ENCODE results near the gene ZMIZ2. TPM values are rescaled to one million over a fixed set of nuclear protein-coding genes. Genes with fewer than 3 reads are reported as not detected.

The ZMIZ2 gene
- total and polyA plus RNA-seq, 2 donors (not counting 1 experiment from before 2014, with no cell fraction given), result 3.9 to 9.1 TPM

DNA sequence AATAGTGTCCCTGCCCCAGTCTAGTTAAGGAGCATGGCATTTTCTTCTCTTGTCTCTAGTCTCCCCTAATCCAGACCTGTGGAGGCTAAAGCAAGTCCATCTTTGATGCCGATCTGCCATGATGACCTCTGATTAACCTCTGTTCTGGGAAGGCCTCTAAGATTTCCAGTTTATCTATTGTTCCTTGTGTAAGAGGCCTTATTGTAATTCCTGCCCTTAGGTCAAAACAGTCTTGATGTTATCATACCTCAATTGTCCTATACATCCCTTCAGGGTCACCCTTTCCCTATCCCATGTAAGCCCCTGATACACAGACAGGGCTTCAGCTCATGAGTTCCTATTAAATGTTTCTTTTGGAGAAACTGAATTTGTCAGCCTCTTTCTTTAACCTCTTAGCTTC is 4.9 kb upstream of the ZMIZ2 start:
- Histone ChIP-seq H3K27me3 (ENCODE audit: control insufficient read depth, insufficient read depth, low read length) (no peaks in the 10 kb centered on the region), H3K27ac (ENCODE audit: insufficient read depth, low read length) (no peak overlapping the region), H3K9me3 (ENCODE audit: control insufficient read depth, insufficient read depth, low read depth, low read length) (no peaks in the 10 kb centered on the region), H3K4me1 (ENCODE audit: control insufficient read depth, extremely low read depth, insufficient read depth, low read length) (no peaks in the 10 kb centered on the region), H4K20me1 (ENCODE audit: control insufficient read depth, extremely low read depth, insufficient read depth, low read length) (no peaks in the 10 kb centered on the region), H3K79me2 (ENCODE audit: control insufficient read depth, insufficient read depth, low read length) (no peaks in the 10 kb centered on the region), H3K4me2 (ENCODE audit: extremely low read depth, insufficient read depth, low read length) (no peak overlapping the region), H3K4me3 (replicated peaks in 1 of 4; ENCODE audit: control extremely low read depth in 1 of 4, insufficient read depth in 1 of 4, low read depth in 3 of 4, low read length in 4 of 4) (no peak overlapping the region), H3K36me3 (ENCODE audit: control insufficient read depth, insufficient read depth, low read length) (no peaks in the 10 kb centered on the region), H3K9ac (ENCODE audit: insufficient read depth, low read length) (no peak overlapping the region), H2AFZ (ENCODE audit: low read length) (no peak overlapping the region)
- no peak for DNase-seq (ENCODE audit: low read depth in 2 of 2)
- TF ChIP-seq EZH2 (IDR thresholded peaks at IDR 0.05; ENCODE audit: low read length, missing control alignments), result no peak
- no peak for TF ChIP-seq CTCF (conservative IDR thresholded peaks at IDR 0.05 in 1 of 2, IDR thresholded peaks at IDR 0.05 in 1 of 2; ENCODE audit: low read depth in 1 of 2, low read length in 2 of 2)

DNA sequence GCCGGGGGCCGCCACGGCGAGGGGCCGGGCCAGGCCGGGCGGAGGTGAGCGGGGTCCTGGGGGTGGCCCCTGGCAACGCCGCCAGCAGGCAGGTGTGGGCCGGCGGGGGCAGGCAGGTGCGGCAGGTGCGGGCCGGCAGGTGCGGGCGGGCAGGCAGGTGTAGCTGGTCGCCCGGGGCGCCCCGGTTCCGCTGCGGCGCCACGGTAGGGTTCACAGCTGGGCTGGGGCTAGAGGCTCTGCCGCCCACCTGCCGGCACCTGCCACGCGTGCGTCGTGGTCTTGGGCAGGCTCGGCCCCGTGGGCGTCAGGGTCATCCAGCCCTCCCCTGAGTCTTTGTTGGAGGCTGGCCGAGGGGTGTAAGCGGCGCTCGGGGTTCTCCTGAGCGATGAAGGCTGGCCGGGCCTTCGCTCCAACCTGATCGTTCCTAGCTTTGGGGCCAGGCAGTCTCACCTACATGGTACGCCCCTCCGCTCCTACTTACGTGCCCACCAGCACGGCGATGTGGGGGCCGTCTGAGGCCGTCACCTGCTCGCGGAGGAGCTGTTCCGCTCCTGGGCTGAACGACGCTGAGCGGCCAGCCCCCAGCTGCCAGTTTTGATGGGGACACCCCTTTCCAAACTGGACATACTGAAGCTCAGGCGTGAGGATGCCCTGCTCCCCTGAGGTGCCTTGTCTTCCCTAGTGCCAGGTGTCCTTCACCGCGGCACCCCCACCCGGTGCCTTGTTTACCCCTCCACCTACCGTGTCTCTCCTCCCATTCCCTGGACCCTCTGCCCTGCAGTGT is 493 bp downstream of the ZMIZ2 start:
- peak overlapping the region; percentile 61 to 79 (median 76) for H3K4me3 ChIP-seq (replicated peaks in 1 of 4; ENCODE audit: control extremely low read depth in 1 of 4, insufficient read depth in 1 of 4, low read depth in 3 of 4, low read length in 4 of 4)
- H4K20me1 ChIP-seq (ENCODE audit: control insufficient read depth, extremely low read depth, insufficient read depth, low read length), result no peaks in the 10 kb centered on the region
- H3K9ac ChIP-seq (ENCODE audit: insufficient read depth, low read length), result peak overlapping the region; percentile 74
- H3K4me1 ChIP-seq (ENCODE audit: control insufficient read depth, extremely low read depth, insufficient read depth, low read length), result peaks cover 5% of the 10 kb centered on the region
- no peaks in the 10 kb centered on the region for H3K36me3 ChIP-seq (ENCODE audit: control insufficient read depth, insufficient read depth, low read length)
- DNase-seq (ENCODE audit: low read depth in 2 of 2), result no peak
- H3K79me2 ChIP-seq (ENCODE audit: control insufficient read depth, insufficient read depth, low read length), result peaks cover 27% of the 10 kb centered on the region
- H3K4me2 ChIP-seq (ENCODE audit: extremely low read depth, insufficient read depth, low read length), result peak overlapping the region; percentile 90
- TF ChIP-seq EZH2 (IDR thresholded peaks at IDR 0.05; ENCODE audit: low read length, missing control alignments), result no peak
- TF ChIP-seq CTCF (conservative IDR thresholded peaks at IDR 0.05 in 1 of 2, IDR thresholded peaks at IDR 0.05 in 1 of 2; ENCODE audit: low read depth in 1 of 2, low read length in 2 of 2), result no peak
- no peaks in the 10 kb centered on the region for H3K9me3 ChIP-seq (ENCODE audit: control insufficient read depth, insufficient read depth, low read depth, low read length)
- no peaks in the 10 kb centered on the region for H3K27me3 ChIP-seq (ENCODE audit: control insufficient read depth, insufficient read depth, low read length)
- H3K27ac ChIP-seq (ENCODE audit: insufficient read depth, low read length), result peak overlapping the region; percentile 41
- H2AFZ ChIP-seq (ENCODE audit: low read length), result no peak overlapping the region

DNA sequence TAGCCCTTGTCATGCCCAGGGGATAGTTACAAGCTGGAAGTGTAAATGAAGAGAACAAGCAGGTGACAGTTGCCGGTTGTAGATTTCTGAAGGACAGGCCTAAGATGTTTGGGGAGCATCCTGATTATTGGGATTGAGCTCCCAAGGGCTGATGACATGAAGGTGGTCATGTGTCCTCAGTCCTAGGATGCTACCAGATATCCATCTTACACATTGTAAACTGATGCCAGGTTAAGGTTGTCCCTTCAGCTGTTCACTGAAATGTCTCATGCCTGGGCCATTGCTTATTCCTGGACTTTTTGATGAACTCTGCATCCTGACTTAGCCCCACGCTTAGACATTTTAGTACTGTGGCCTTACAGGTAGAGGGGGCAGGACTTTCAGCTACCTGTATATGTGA is 1.3 kb downstream of the ZMIZ2 start:
- Histone ChIP-seq H3K4me3 (replicated peaks in 1 of 4; ENCODE audit: control extremely low read depth in 1 of 4, insufficient read depth in 1 of 4, low read depth in 3 of 4, low read length in 4 of 4) (peak overlapping the region in 3 of 4 experiments; percentile 61 to 79 (median 74)), H3K27me3 (ENCODE audit: control insufficient read depth, insufficient read depth, low read length) (no peaks in the 10 kb centered on the region), H4K20me1 (ENCODE audit: control insufficient read depth, extremely low read depth, insufficient read depth, low read length) (no peaks in the 10 kb centered on the region), H3K9me3 (ENCODE audit: control insufficient read depth, insufficient read depth, low read depth, low read length) (no peaks in the 10 kb centered on the region), H3K9ac (ENCODE audit: insufficient read depth, low read length) (no peak overlapping the region), H3K79me2 (ENCODE audit: control insufficient read depth, insufficient read depth, low read length) (peaks cover 33% of the 10 kb centered on the region), H3K27ac (ENCODE audit: insufficient read depth, low read length) (no peak overlapping the region), H3K4me1 (ENCODE audit: control insufficient read depth, extremely low read depth, insufficient read depth, low read length) (peaks cover 5% of the 10 kb centered on the region), H3K4me2 (ENCODE audit: extremely low read depth, insufficient read depth, low read length) (peak overlapping the region; percentile 90), H3K36me3 (ENCODE audit: control insufficient read depth, insufficient read depth, low read length) (no peaks in the 10 kb centered on the region), H2AFZ (ENCODE audit: low read length) (no peak overlapping the region)
- no peak for DNase-seq (ENCODE audit: low read depth in 2 of 2)
- TF ChIP-seq EZH2 (IDR thresholded peaks at IDR 0.05; ENCODE audit: low read length, missing control alignments) (no peak), CTCF (conservative IDR thresholded peaks at IDR 0.05 in 1 of 2, IDR thresholded peaks at IDR 0.05 in 1 of 2; ENCODE audit: low read depth in 1 of 2, low read length in 2 of 2) (no peak)
